Adrenal gland (tissue), 12 donors: Measurements from ENCODE around the gene GRAP2. TPM values are rescaled to one million over a fixed set of nuclear protein-coding genes. Genes with fewer than 3 reads are reported as not detected.

ENCODE experiments used
- DNase-seq, 7 donors: peaks; one replicate each; pipeline ENCODE4 v3.0.0-alpha.2; 2019 to 2020
- H3K27ac ChIP-seq, 5 donors: fragments of 200-600 bp; sonication (generic) in 4 of 5; 1 replicate in 3 of 5; 2 replicates in 2 of 5; pipeline versions ENCODE4 v1.5.1 to v1.8.0; 2016 to 2020; ENCODE audit warnings: mild to moderate bottlenecking in 1 of 5
- H3K27me3 ChIP-seq: fragments of 200-600 bp; 2 replicates; pipeline ENCODE4 v1.8.0; 2021
- H3K36me3 ChIP-seq, 2 donors: fragments of 200-600 bp; replicated peaks in 1 of 2; 1 replicate in 1 of 2; 2 replicates in 1 of 2; pipeline versions ENCODE4 v1.5.1 to v1.8.0; 2018 to 2022
- H3K4me1 ChIP-seq, 2 donors: fragments of 200-600 bp; replicated peaks in 1 of 2; 1 replicate in 1 of 2; 2 replicates in 1 of 2; pipeline versions ENCODE4 v1.5.1 to v1.8.0; 2018 to 2021
- H3K4me3 ChIP-seq, 4 donors: fragments of 200-600 bp; sonication (generic) in 3 of 4; one replicate each; pipeline ENCODE4 v1.5.1; 2016 to 2018
- H3K9me3 ChIP-seq, 3 donors: fragments of 200-600 bp; sonication (generic) in 1 of 3; replicated peaks in 1 of 3; 1 replicate in 2 of 3; 2 replicates in 1 of 3; pipeline versions ENCODE4 v1.5.1 to v1.8.0; 2016 to 2021
- CTCF ChIP-seq, 6 experiments: fragments of 450-650 bp in 4 of 6; fragments of 200-600 bp in 2 of 6; sonication (generic) in 1 of 6; IDR thresholded peaks; 1 replicate in 5 of 6; 2 replicates in 1 of 6; pipeline versions ENCODE4 v1.5.1 to v1.8.0; 2016 to 2021; ENCODE audit warnings: antibody characterized with exemption in 6 of 6, mild to moderate bottlenecking in 2 of 6, moderate library complexity in 1 of 6
- POLR2A ChIP-seq, 2 donors: fragments of 450-650 bp; IDR thresholded peaks; one replicate each; pipeline ENCODE4 v1.6.1; 2017; ENCODE audit warnings: antibody characterized with exemption in 2 of 2, mild to moderate bottlenecking in 2 of 2, moderate library complexity in 1 of 2
- WGBS, 4 donors: extraction: QIAGEN DNeasy Blood & Tissue Kit in 2 of 4; methylation state at CpG; one replicate each; pipeline versions ENCODE4 v1.1.5 to v1.1.7; 2013 to 2017; 5-methylcytosine and 5-hydroxymethylcytosine counted together
- intact Hi-C, 2 donors: fragments of 100-400 bp; cut with DNase I; formaldehyde crosslinking; loops; one replicate each; pipeline versions ENCODE4 v1.14.1 to v1.15.0; 2022 to 2023
- polyA plus RNA-seq, 3 donors: library from polyadenylated mRNA; stranded (reverse); fragments of 200-250 nt in 2 of 3; fragments of 350-450 nt in 1 of 3; fragmentation: Illumina TruSeq in 1 of 3; extraction: RNeasy Lipid Tissue Mini Kit (QIAGEN cat#74804) in 1 of 3; gene quantifications; one replicate each; pipeline ENCODE4 v1.2.3, GENCODE V29; 2013 to 2014
- total RNA-seq, 9 donors: library from RNA; depleted of rRNA in 4 of 9; stranded (reverse); fragments of >200 nt in 4 of 9; fragments of 120-200 nt in 1 of 9; fragmentation: NEBNext Ultra II Directional in 1 of 9; extraction: Animal tissue kit (Norgen Biotek cat#: 25700) in 1 of 9; gene quantifications; one replicate each; pipeline versions ENCODE4 v1.1.0 to v1.2.4, GENCODE V29; 2013 to 2023
- donor health status: healthy with polysubstance abuse.
- donor health status: Bipolar disorder and iron deficiency.
- donor health status: DM: yes; HTN: yes; CAD: no.
- donor health status: DM: no; HTN: no; CAD: no.
- donor health status: DM: no; HTN: no; CAD: no.
- donor health status: DM: yes; HTN: yes; CAD: no.

Gene GRAP2
- total and polyA plus RNA-seq, 12 donors, result 0.28 to 1.7 (median 0.61) TPM; not detected in 1

- peak in 2 of 7 donors; percentile 12 to 56 for DNase-seq
- intact Hi-C loops, result no loop called here
- TF ChIP-seq CTCF (IDR thresholded peaks at IDR 0.05), result no peak
- no peak for TF ChIP-seq POLR2A (IDR thresholded peaks at IDR 0.05)
- Histone ChIP-seq H3K9me3 (no peaks in the 10 kb centered on the region), H3K27ac (no peak overlapping the region), H3K4me3 (no peak overlapping the region), H3K4me1 (no peaks in the 10 kb centered on the region), H3K36me3 (no peaks in the 10 kb centered on the region), H3K27me3 (peaks cover 17% of the 10 kb centered on the region)
- 66 to 82% (median 80%) methylated on average over 10 to 11 of the region's 11 CpGs for WGBS, 4 donors
Observed at GRCh38 chr22:39997939-39998726, 97.2 kb downstream of the GRAP2 start.

GRCh38 chr22:39999144-39999757, 98.4 kb downstream of the GRAP2 start:
- no peaks in the 10 kb centered on the region for H3K36me3 ChIP-seq
- no peaks in the 10 kb centered on the region for H3K9me3 ChIP-seq
- 78 to 93% (median 82%) methylated on average over 8 to 16 of the region's 16 CpGs for WGBS, 4 donors
- TF ChIP-seq POLR2A (IDR thresholded peaks at IDR 0.05) (no peak), CTCF (IDR thresholded peaks at IDR 0.05) (no peak)
- H3K4me1 ChIP-seq, result no peaks in the 10 kb centered on the region
- no peak overlapping the region for H3K27ac ChIP-seq
- H3K4me3 ChIP-seq, result no peak overlapping the region
- H3K27me3 ChIP-seq, result peaks cover 13% of the 10 kb centered on the region
- intact Hi-C loops, result no loop called here
- no peak for DNase-seq

- intact Hi-C loops, result no loop called here
- DNase-seq, result no peak
- H3K4me1 ChIP-seq, result no peaks in the 10 kb centered on the region
- no peak overlapping the region for H3K4me3 ChIP-seq
- no peak for TF ChIP-seq POLR2A (IDR thresholded peaks at IDR 0.05)
- TF ChIP-seq CTCF (IDR thresholded peaks at IDR 0.05), result no peak
- WGBS, 4 donors, result 91 to 94% (median 91%) methylated on average over 5 of the region's 5 CpGs
- H3K36me3 ChIP-seq, result no peaks in the 10 kb centered on the region
- H3K27ac ChIP-seq, result no peak overlapping the region
- H3K27me3 ChIP-seq, result peaks cover 10% of the 10 kb centered on the region
- no peaks in the 10 kb centered on the region for H3K9me3 ChIP-seq
Observed at GRCh38 chr22:40000171-40000570, 99.3 kb downstream of the GRAP2 start.

GRCh38 chr22:40001106-40001505, 100.2 kb downstream of the GRAP2 start:
- TF ChIP-seq CTCF (IDR thresholded peaks at IDR 0.05) (no peak), POLR2A (IDR thresholded peaks at IDR 0.05) (no peak)
- Histone ChIP-seq H3K4me1 (no peaks in the 10 kb centered on the region), H3K27me3 (peaks cover under 1% of the 10 kb centered on the region), H3K27ac (no peak overlapping the region), H3K9me3 (no peaks in the 10 kb centered on the region), H3K36me3 (no peaks in the 10 kb centered on the region), H3K4me3 (no peak overlapping the region)
- DNase-seq, result no peak
- intact Hi-C loops, result no loop called here
- WGBS, 4 donors, result 91 to 100% (median 94%) methylated on average over 4 of the region's 4 CpGs
